HUES6 (cell line): ENCODE results near the gene SEC61B.
"Not testable (repeated sequence)": the region's sequence is repeated elsewhere in the genome, so short reads cannot be mapped to it uniquely, and the experiment has no call there.

Experiments
- H3K27ac ChIP-seq: 2 replicates; pipeline ENCODE4 v1.7.0; 2013; ENCODE audit warnings: low read depth, mild to moderate bottlenecking, low read length, inconsistent platforms
- H3K27me3 ChIP-seq: 2 replicates; pipeline ENCODE4 v1.6.1; 2013; ENCODE audit warnings: low read length; ENCODE audit not compliant: control insufficient read depth, insufficient read depth
- H3K36me3 ChIP-seq: 2 replicates; pipeline ENCODE4 v1.6.1; 2013; ENCODE audit warnings: low read length; ENCODE audit not compliant: control insufficient read depth, insufficient read depth
- H3K4me1 ChIP-seq: 2 replicates; pipeline ENCODE4 v1.6.1; 2013; ENCODE audit warnings: low read length; ENCODE audit not compliant: control insufficient read depth, insufficient read depth
- H3K4me3 ChIP-seq: 2 replicates; pipeline ENCODE4 v1.5.1; 2013; ENCODE audit warnings: low read depth, low read length
- H3K9ac ChIP-seq: one replicate; pipeline ENCODE4 v1.6.1; 2013; ENCODE audit warnings: mild to moderate bottlenecking, low read length
- H3K9me3 ChIP-seq: 2 replicates; pipeline ENCODE4 v1.6.1; 2013; ENCODE audit warnings: low read depth, low read length; ENCODE audit not compliant: control insufficient read depth, insufficient read depth

The SEC61B gene

DNA sequence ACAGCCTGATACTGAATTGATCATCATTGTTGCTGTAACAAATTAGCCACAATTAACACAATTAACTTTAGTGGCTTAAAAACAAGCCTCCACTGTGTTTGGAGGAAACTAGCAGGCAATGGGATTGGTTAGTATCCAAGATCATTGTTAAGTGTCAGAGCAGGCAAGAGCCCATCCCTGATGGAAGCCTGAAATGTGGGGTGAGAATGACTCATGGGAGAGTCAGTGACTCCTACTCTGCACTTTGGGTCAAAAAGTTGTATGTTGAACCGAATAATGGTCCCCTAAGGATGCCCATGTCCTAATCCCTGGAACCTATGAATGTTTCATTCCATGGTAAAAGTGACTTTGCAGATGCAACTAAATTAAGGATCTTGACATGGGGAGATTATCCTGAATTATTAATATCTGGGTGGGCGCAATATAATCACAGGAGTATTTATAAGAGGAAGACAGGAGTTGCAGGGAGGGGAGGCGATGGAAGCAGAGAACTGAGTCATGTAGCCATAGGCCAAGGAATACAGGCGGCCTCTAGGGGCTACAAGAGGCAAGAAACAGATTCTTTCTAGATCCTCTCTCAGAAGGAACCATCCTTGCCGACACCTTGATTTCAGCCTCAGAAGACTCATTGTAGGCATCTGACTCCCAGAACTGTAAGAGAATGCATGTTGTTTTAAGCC is 29.2 kb upstream of the SEC61B start:
- H3K27me3 ChIP-seq: 0 out of 2 replicates have a peak, but pooled peaks cover 5% of the 10 kb centered on the region

GRCh38 chr9:99193466-99193821 is 28.6 kb upstream of the SEC61B start:
- Histone ChIP-seq H3K4me1 (peaks cover 5% of the 10 kb centered on the region; the same call in 1 of the 2 replicates), H3K4me3 (no peak overlapping the region), H3K36me3 (no peaks in the 10 kb centered on the region), H3K9ac (no peak overlapping the region), H3K9me3 (no peaks in the 10 kb centered on the region), H3K27me3 (0 out of 2 replicates have a peak, but pooled peaks cover 2% of the 10 kb centered on the region), H3K27ac (no peak overlapping the region)

More for the DNA sequence above, 29.2 kb upstream of the SEC61B start:
- H3K9ac ChIP-seq: no peak overlapping the region
- H3K36me3 ChIP-seq: no peaks in the 10 kb centered on the region
- no peaks in the 10 kb centered on the region for H3K9me3 ChIP-seq
- H3K4me1 ChIP-seq: peaks cover 3% of the 10 kb centered on the region; the same call in 1 of the 2 replicates
- no peak overlapping the region for H3K27ac ChIP-seq
- H3K4me3 ChIP-seq: no peak overlapping the region

- not testable (repeated sequence) for H3K36me3 ChIP-seq, H3K27me3 ChIP-seq, H3K27ac ChIP-seq, H3K9me3 ChIP-seq, H3K4me3 ChIP-seq, H3K4me1 ChIP-seq, H3K9ac ChIP-seq
These were observed 25.6 kb upstream of the SEC61B start for GRCh38 chr9:99196484-99196883.

DNA sequence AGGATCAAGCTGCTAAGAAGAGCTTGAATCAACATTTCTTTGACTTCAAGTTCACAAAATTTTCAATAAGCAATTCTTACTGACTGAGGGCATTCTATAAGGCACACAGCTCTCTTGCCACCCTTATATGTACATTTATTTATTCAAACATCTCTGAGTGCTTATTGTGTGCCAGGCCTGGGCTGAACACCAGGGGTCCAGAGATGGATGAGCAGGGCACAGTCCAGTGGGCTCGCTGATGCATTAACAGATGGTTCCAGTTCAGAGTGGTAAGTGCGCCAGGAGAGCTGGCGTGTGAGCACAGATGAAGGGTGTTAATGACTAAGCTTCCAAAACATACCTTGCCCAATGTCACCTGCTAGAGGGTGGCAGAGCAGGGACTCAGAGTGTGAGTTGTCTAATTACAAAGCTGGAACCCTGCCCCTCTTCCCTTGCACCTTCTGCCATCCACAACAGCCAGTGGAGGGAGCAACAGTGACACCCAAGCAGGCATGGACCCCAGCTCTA is 24.9 kb upstream of the SEC61B start:
- no peak overlapping the region for H3K27ac ChIP-seq
- no peaks in the 10 kb centered on the region for H3K27me3 ChIP-seq
- H3K9ac ChIP-seq: no peak overlapping the region
- no peak overlapping the region for H3K4me3 ChIP-seq
- peaks cover 5% of the 10 kb centered on the region; the same call in 1 of the 2 replicates for H3K4me1 ChIP-seq
- no peaks in the 10 kb centered on the region for H3K36me3 ChIP-seq
- no peaks in the 10 kb centered on the region for H3K9me3 ChIP-seq

DNA sequence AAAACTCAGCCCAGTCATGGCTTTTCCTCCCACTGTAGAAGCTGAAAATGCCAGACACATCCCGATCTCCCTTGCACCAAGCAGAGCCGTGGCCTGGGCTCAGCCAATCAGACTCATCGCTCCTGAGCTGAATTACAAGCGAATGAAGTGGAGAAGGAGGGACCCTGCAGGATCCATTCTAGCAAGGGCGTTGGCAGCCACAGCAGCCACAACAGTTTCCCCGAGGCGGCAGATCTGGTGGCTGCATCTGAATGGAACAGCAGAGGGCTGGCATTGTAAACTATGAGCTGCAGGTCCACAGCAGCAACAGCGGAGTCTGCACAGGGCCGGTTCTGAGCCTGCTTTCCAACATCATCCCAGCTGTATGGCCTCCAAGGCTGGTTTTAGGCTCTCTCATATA is 24.1 kb upstream of the SEC61B start:
- Histone ChIP-seq H3K9me3 (no peaks in the 10 kb centered on the region), H3K9ac (no peak overlapping the region), H3K4me3 (no peak overlapping the region)

DNA sequence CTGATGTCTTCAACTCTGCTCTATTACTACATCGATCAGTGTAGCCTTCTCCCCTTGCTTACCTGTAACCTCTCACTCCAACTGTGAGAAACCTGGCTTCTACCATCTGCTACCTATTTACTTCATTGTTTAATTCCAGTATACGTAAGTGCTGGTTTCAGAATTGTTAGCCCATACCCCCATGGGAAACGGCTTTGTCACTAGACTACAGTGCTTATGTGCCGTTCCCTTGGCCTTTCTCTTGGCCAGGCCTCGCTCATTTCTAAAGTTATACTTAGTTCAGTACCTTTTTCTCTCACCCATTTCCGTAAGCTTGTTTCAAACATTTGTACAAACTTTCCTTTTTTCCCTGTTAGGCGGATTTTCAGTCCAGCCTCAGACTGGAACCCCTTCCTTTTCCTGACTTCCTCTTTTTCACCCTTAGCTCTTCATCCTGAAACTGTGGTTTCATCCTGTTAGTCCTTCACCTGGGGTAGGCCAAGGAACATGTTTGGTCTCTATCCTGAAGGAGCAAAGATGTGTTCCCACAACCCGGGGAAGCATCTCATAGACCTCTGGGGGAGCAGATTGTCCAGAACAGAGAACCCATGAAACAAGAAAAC is 22.0 kb upstream of the SEC61B start:
- no peaks in the 10 kb centered on the region for H3K36me3 ChIP-seq
- no peak overlapping the region for H3K27ac ChIP-seq
- H3K4me1 ChIP-seq: peaks cover 5% of the 10 kb centered on the region; the same call in 1 of the 2 replicates
- no peak overlapping the region for H3K4me3 ChIP-seq
- H3K9me3 ChIP-seq: no peaks in the 10 kb centered on the region
- no peaks in the 10 kb centered on the region for H3K27me3 ChIP-seq
- H3K9ac ChIP-seq: no peak overlapping the region

More for the DNA sequence above, 24.1 kb upstream of the SEC61B start:
- Histone ChIP-seq H3K4me1 (peaks cover 5% of the 10 kb centered on the region; the same call in 1 of the 2 replicates), H3K36me3 (no peaks in the 10 kb centered on the region), H3K27me3 (no peaks in the 10 kb centered on the region), H3K27ac (no peak overlapping the region)

- Histone ChIP-seq H3K4me1 (peaks cover 5% of the 10 kb centered on the region; the same call in 1 of the 2 replicates), H3K9ac (no peak overlapping the region), H3K4me3 (no peak overlapping the region), H3K36me3 (no peaks in the 10 kb centered on the region), H3K9me3 (no peaks in the 10 kb centered on the region), H3K27ac (no peak overlapping the region), H3K27me3 (no peaks in the 10 kb centered on the region)
These were observed 20.5 kb upstream of the SEC61B start for GRCh38 chr9:99201603-99202002.

- Histone ChIP-seq H3K4me3 (no peak overlapping the region), H3K9me3 (no peaks in the 10 kb centered on the region), H3K9ac (no peak overlapping the region), H3K27ac (no peak overlapping the region), H3K4me1 (no peaks in the 10 kb centered on the region), H3K27me3 (no peaks in the 10 kb centered on the region), H3K36me3 (no peaks in the 10 kb centered on the region)
These were observed 11.5 kb upstream of the SEC61B start for GRCh38 chr9:99210572-99210971.

- peaks cover 5% of the 10 kb centered on the region for H3K36me3 ChIP-seq
- H3K27me3 ChIP-seq: no peaks in the 10 kb centered on the region
- no peaks in the 10 kb centered on the region for H3K4me1 ChIP-seq
- H3K9ac ChIP-seq: no peak overlapping the region
- H3K27ac ChIP-seq: no peak overlapping the region
- no peaks in the 10 kb centered on the region for H3K9me3 ChIP-seq
- H3K4me3 ChIP-seq: no peak overlapping the region
These were observed 10.3 kb upstream of the SEC61B start for GRCh38 chr9:99211746-99212145.

GRCh38 chr9:99213197-99213596 is 8.9 kb upstream of the SEC61B start:
- H3K4me1 ChIP-seq: no peaks in the 10 kb centered on the region
- no peak overlapping the region for H3K27ac ChIP-seq
- H3K4me3 ChIP-seq: no peak overlapping the region
- no peaks in the 10 kb centered on the region for H3K27me3 ChIP-seq
- no peak overlapping the region for H3K9ac ChIP-seq
- H3K36me3 ChIP-seq: peaks cover 16% of the 10 kb centered on the region
- H3K9me3 ChIP-seq: no peaks in the 10 kb centered on the region

- Histone ChIP-seq H3K27me3 (no peaks in the 10 kb centered on the region), H3K9ac (no peak overlapping the region), H3K4me3 (no peak overlapping the region), H3K9me3 (no peaks in the 10 kb centered on the region), H3K27ac (no peak overlapping the region), H3K4me1 (0 out of 2 replicates have a peak, but pooled peaks cover 7% of the 10 kb centered on the region), H3K36me3 (peaks cover 23% of the 10 kb centered on the region)
These were observed 6.0 kb upstream of the SEC61B start for GRCh38 chr9:99216073-99216472.
